ENCODE measurements around the gene AGTRAP. TPM values are rescaled to one million over a fixed set of nuclear protein-coding genes. Genes with fewer than 3 reads are reported as not detected.

Gene AGTRAP
- total and polyA plus RNA-seq, 9 of the 15 experiments (the other 6 are each of a cell fraction or from before 2014, with no cell fraction given), result 26.8 to 105 (median 57.5) TPM

DNA sequence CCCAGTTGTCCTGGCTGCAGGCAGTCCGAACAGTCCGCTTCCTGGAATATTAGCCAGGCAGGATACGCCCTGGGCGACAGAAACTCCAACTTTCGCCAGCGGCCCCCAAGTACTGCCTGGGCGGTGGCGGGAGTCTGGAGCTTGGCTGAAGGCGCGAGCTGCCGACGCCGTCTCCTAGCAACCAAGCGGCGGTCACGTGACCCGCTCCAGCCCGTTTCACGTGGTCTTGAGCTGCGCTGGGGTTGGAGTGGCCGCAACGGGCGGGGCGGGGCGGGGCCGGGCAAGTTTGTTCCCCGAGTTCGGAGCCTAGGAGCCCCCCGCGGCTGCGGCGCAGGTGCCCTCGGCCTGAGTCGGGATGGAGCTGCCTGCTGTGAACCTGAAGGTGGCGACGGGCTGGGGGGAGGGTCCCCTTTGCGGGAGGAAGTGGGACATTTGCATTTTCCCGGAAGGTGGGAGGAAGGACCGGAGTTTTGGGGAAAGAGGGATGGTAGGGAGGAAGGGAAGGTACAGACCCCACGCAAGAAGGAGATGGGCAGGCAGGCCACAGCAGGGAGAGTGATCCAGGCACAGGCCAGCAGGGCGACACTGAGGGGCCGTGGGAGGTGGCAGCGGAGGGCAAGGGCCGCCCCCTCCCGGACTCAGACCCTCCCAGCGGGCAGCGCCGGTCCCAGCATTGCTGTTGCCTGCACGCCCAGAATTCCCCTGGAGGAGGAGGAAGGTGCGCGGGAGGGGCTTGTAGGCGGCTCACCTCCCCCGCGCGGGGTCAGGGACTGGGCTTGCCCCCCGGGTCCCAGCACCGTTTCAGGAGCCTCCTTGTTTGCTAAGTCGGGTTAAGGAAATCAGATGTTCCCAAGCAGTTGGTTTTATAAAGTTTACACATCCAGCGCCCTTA lies at the start of gene AGTRAP (continued):
- TF ChIP-seq, protein P1, sequence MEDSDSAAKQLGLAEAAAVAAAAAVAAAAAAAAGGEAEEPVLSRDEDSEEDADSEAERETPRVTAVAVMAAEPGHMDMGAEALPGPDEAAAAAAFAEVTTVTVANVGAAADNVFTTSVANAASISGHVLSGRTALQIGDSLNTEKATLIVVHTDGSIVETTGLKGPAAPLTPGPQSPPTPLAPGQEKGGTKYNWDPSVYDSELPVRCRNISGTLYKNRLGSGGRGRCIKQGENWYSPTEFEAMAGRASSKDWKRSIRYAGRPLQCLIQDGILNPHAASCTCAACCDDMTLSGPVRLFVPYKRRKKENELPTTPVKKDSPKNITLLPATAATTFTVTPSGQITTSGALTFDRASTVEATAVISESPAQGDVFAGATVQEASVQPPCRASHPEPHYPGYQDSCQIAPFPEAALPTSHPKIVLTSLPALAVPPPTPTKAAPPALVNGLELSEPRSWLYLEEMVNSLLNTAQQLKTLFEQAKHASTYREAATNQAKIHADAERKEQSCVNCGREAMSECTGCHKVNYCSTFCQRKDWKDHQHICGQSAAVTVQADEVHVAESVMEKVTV (CRISPR knock-in tag; IDR thresholded peaks at IDR 0.05), result no peak
- 0 out of 2 replicates have a peak, but pooled peaks have one; percentile 81 for TF ChIP-seq RHOXF2B (CRISPR knock-in tag; conservative IDR thresholded peaks at IDR 0.05)
- peak; percentile 90 for TF ChIP-seq RBM22 (IDR thresholded peaks at IDR 0.05; ENCODE audit: low read depth, low read length, poor library complexity, severe bottlenecking)
- TF ChIP-seq, protein P2, sequence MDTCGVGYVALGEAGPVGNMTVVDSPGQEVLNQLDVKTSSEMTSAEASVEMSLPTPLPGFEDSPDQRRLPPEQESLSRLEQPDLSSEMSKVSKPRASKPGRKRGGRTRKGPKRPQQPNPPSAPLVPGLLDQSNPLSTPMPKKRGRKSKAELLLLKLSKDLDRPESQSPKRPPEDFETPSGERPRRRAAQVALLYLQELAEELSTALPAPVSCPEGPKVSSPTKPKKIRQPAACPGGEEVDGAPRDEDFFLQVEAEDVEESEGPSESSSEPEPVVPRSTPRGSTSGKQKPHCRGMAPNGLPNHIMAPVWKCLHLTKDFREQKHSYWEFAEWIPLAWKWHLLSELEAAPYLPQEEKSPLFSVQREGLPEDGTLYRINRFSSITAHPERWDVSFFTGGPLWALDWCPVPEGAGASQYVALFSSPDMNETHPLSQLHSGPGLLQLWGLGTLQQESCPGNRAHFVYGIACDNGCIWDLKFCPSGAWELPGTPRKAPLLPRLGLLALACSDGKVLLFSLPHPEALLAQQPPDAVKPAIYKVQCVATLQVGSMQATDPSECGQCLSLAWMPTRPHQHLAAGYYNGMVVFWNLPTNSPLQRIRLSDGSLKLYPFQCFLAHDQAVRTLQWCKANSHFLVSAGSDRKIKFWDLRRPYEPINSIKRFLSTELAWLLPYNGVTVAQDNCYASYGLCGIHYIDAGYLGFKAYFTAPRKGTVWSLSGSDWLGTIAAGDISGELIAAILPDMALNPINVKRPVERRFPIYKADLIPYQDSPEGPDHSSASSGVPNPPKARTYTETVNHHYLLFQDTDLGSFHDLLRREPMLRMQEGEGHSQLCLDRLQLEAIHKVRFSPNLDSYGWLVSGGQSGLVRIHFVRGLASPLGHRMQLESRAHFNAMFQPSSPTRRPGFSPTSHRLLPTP (IDR thresholded peaks at IDR 0.05; ENCODE audit: borderline replicate concordance, extremely low read depth, insufficient read length), result peak; percentile 22
- peak; percentile 62 for TF ChIP-seq FIP1L1 (IDR thresholded peaks at IDR 0.05; ENCODE audit: low read depth, low read length, poor library complexity, severe bottlenecking)
- TF ChIP-seq ERF (CRISPR knock-in tag; IDR thresholded peaks at IDR 0.05), result peak; percentile 87
- TF ChIP-seq ZNF324 (CRISPR knock-in tag; IDR thresholded peaks at IDR 0.05), result peak; percentile 42
- 0 out of 2 replicates have a peak, but pooled peaks have one; percentile 82 for TF ChIP-seq HDAC2 (IDR thresholded peaks at IDR 0.05)
- peak; percentile 83 for TF ChIP-seq SUPT5H (IDR thresholded peaks at IDR 0.05)
- no peak for TF ChIP-seq DIDO1 (tag; IDR thresholded peaks at IDR 0.05; ENCODE audit: low read depth)
- TF ChIP-seq TBL1XR1 (IDR thresholded peaks at IDR 0.05; ENCODE audit: low read length in 2 of 2), result peak; percentile 2 to 46; a peak in 2 of 4 replicates
- TF ChIP-seq, protein P3, sequence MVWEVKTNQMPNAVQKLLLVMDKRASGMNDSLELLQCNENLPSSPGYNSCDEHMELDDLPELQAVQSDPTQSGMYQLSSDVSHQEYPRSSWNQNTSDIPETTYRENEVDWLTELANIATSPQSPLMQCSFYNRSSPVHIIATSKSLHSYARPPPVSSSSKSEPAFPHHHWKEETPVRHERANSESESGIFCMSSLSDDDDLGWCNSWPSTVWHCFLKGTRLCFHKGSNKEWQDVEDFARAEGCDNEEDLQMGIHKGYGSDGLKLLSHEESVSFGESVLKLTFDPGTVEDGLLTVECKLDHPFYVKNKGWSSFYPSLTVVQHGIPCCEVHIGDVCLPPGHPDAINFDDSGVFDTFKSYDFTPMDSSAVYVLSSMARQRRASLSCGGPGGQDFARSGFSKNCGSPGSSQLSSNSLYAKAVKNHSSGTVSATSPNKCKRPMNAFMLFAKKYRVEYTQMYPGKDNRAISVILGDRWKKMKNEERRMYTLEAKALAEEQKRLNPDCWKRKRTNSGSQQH (CRISPR knock-in tag; IDR thresholded peaks at IDR 0.05), result peak; percentile 78
- TF ChIP-seq ZNF561 (CRISPR knock-in tag; conservative IDR thresholded peaks at IDR 0.05), result 0 out of 2 replicates have a peak, but pooled peaks have one; percentile 9
- peak; percentile 98 for TF ChIP-seq MXI1 (IDR thresholded peaks at IDR 0.05; ENCODE audit: low read depth, low read length)
- peak; percentile 65 for TF ChIP-seq DPF2 (IDR thresholded peaks at IDR 0.05)
- TF ChIP-seq ZNF143 (CRISPR knock-in tag; IDR thresholded peaks at IDR 0.05), result peak; percentile 56; the same call in 1 of the 2 replicates
- TF ChIP-seq CBX3 (IDR thresholded peaks at IDR 0.05; ENCODE audit: borderline replicate concordance in 1 of 2, low read length in 2 of 2), result peak in 1 of 2 experiments; percentile 24; a peak in 1 of 3 replicates
- TF ChIP-seq POLR2B (IDR thresholded peaks at IDR 0.05; ENCODE audit: low read depth, partially characterized antibody), result peak; percentile 52
- TF ChIP-seq, protein P4, sequence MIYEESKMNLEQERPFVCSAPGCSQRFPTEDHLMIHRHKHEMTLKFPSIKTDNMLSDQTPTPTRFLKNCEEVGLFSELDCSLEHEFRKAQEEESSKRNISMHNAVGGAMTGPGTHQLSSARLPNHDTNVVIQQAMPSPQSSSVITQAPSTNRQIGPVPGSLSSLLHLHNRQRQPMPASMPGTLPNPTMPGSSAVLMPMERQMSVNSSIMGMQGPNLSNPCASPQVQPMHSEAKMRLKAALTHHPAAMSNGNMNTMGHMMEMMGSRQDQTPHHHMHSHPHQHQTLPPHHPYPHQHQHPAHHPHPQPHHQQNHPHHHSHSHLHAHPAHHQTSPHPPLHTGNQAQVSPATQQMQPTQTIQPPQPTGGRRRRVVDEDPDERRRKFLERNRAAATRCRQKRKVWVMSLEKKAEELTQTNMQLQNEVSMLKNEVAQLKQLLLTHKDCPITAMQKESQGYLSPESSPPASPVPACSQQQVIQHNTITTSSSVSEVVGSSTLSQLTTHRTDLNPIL (CRISPR knock-in tag; IDR thresholded peaks at IDR 0.05), result peak; percentile 44; the same call in 1 of the 2 replicates
